HCT116 (cell line): ENCODE measurements around the gene FKBP6.

Experiments
- EZH2 ChIP-seq: fragments of 200-600 bp; sonication (generic); IDR thresholded peaks from 2 replicates; pipeline ENCODE4 v1.6.1; 2017; ENCODE audit warnings: antibody characterized with exemption, mixed run types
- EZH2phosphoT487 ChIP-seq: fragments of 200-600 bp; IDR thresholded peaks from 2 replicates; pipeline ENCODE4 v1.6.1; 2018; ENCODE audit warnings: antibody characterized with exemption, borderline replicate concordance
- POLR2A ChIP-seq: IDR thresholded peaks from 2 replicates; pipeline ENCODE4 v1.7.0; 2011; ENCODE audit warnings: borderline replicate concordance; ENCODE audit not compliant: insufficient read depth, insufficient read length; ENCODE audit errors: extremely low read depth
- POLR2AphosphoS5 ChIP-seq: IDR thresholded peaks from 2 replicates; pipeline ENCODE4 v1.6.1; 2011; ENCODE audit warnings: mild to moderate bottlenecking, low read depth, low read length, moderate library complexity
- SP1 ChIP-seq: IDR thresholded peaks from 2 replicates; pipeline ENCODE4 v1.6.1; 2012; ENCODE audit warnings: low read depth
- SRF ChIP-seq: IDR thresholded peaks from 2 replicates; pipeline ENCODE4 v1.6.1; 2012; ENCODE audit warnings: low read depth
- TCF7L2 ChIP-seq: IDR thresholded peaks from 2 replicates; pipeline ENCODE4 v1.7.0; 2011; ENCODE audit warnings: borderline replicate concordance, inconsistent platforms; ENCODE audit not compliant: insufficient read depth, insufficient read length; ENCODE audit errors: extremely low read depth
- YY1 ChIP-seq: IDR thresholded peaks from 2 replicates; pipeline ENCODE4 v1.6.1; 2011; ENCODE audit warnings: low read length, low read depth, moderate library complexity, mild to moderate bottlenecking; ENCODE audit not compliant: insufficient replicate concordance; ENCODE audit errors: extremely low read depth
- ZFX ChIP-seq: fragments of 450-650 bp; IDR thresholded peaks from 2 replicates; pipeline ENCODE4 v1.6.1; 2017
- ZNF274 ChIP-seq: fragments of 200-500 bp; sonication (Bioruptor generic); IDR thresholded peaks from 2 replicates; pipeline ENCODE4 v1.6.1; 2014; ENCODE audit warnings: mild to moderate bottlenecking, low read depth, low read length, inconsistent platforms
- TF ChIP-seq, protein P1 (sequence below): IDR thresholded peaks from 2 replicates; pipeline ENCODE4 v1.6.1; 2012; ENCODE audit warnings: low read depth
- TF ChIP-seq, protein P2 (sequence below), 3 experiments: fragments of 200-600 bp in 1 of 3; sonication (generic) in 1 of 3; IDR thresholded peaks in 2 of 3; conservative IDR thresholded peaks in 1 of 3; 2 replicates each; pipeline ENCODE4 v1.5.1; 2012 to 2017; ENCODE audit warnings: low read depth in 2 of 3, low read length in 2 of 3, antibody characterized with exemption in 1 of 3, borderline replicate concordance in 1 of 3, control low read depth in 1 of 3, mild to moderate bottlenecking in 1 of 3, mixed read lengths in 1 of 3, mixed run types in 1 of 3, moderate library complexity in 1 of 3; ENCODE audit not compliant: insufficient read depth in 1 of 3
- TF ChIP-seq, protein P3 (sequence below): IDR thresholded peaks from 2 replicates; pipeline ENCODE4 v1.6.1; 2012
- TF ChIP-seq, protein P4 (sequence below): IDR thresholded peaks from 2 replicates; pipeline ENCODE4 v1.6.1; 2011; ENCODE audit warnings: mild to moderate bottlenecking, low read length, moderate library complexity; ENCODE audit not compliant: insufficient replicate concordance; ENCODE audit errors: extremely low read depth

DNA sequence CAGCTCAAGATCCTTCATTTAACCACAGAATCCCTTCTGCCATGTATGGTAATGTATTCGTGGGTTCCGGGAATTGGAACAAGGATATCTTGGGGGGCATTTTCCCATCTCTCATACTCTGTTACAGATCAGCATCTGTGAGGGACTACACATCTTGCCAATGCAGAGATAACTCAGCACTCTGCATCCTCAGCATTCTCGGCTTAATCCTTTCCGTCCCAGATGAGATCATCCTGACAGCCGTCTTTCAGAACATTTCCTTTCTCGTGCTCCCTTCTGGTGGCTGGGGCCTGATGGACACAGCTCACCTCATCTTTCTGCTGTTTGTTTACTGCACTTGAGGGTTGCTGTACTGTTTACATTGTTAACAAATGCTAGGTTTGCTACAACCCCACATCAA, 25.3 kb downstream of the FKBP6 start:
- TF ChIP-seq POLR2A (no peak), EZH2 (no peak), POLR2AphosphoS5 (no peak), SP1 (no peak), TCF7L2 (no peak), ZNF274 (no peak), EZH2phosphoT487 (no peak), YY1 (no peak), ZFX (no peak), SRF (no peak)
- TF ChIP-seq, protein P1, sequence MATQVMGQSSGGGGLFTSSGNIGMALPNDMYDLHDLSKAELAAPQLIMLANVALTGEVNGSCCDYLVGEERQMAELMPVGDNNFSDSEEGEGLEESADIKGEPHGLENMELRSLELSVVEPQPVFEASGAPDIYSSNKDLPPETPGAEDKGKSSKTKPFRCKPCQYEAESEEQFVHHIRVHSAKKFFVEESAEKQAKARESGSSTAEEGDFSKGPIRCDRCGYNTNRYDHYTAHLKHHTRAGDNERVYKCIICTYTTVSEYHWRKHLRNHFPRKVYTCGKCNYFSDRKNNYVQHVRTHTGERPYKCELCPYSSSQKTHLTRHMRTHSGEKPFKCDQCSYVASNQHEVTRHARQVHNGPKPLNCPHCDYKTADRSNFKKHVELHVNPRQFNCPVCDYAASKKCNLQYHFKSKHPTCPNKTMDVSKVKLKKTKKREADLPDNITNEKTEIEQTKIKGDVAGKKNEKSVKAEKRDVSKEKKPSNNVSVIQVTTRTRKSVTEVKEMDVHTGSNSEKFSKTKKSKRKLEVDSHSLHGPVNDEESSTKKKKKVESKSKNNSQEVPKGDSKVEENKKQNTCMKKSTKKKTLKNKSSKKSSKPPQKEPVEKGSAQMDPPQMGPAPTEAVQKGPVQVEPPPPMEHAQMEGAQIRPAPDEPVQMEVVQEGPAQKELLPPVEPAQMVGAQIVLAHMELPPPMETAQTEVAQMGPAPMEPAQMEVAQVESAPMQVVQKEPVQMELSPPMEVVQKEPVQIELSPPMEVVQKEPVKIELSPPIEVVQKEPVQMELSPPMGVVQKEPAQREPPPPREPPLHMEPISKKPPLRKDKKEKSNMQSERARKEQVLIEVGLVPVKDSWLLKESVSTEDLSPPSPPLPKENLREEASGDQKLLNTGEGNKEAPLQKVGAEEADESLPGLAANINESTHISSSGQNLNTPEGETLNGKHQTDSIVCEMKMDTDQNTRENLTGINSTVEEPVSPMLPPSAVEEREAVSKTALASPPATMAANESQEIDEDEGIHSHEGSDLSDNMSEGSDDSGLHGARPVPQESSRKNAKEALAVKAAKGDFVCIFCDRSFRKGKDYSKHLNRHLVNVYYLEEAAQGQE: no peak
- TF ChIP-seq, protein P2, sequence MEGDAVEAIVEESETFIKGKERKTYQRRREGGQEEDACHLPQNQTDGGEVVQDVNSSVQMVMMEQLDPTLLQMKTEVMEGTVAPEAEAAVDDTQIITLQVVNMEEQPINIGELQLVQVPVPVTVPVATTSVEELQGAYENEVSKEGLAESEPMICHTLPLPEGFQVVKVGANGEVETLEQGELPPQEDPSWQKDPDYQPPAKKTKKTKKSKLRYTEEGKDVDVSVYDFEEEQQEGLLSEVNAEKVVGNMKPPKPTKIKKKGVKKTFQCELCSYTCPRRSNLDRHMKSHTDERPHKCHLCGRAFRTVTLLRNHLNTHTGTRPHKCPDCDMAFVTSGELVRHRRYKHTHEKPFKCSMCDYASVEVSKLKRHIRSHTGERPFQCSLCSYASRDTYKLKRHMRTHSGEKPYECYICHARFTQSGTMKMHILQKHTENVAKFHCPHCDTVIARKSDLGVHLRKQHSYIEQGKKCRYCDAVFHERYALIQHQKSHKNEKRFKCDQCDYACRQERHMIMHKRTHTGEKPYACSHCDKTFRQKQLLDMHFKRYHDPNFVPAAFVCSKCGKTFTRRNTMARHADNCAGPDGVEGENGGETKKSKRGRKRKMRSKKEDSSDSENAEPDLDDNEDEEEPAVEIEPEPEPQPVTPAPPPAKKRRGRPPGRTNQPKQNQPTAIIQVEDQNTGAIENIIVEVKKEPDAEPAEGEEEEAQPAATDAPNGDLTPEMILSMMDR (IDR thresholded peaks at IDR 0.05 in 2 of 3, conservative IDR thresholded peaks at IDR 0.05 in 1 of 3; ENCODE audit: borderline replicate concordance in 1 of 3, insufficient read depth in 1 of 3, low read depth in 2 of 3, low read length in 2 of 3): no peak
- TF ChIP-seq, protein P3, sequence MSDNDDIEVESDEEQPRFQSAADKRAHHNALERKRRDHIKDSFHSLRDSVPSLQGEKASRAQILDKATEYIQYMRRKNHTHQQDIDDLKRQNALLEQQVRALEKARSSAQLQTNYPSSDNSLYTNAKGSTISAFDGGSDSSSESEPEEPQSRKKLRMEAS: no peak
- TF ChIP-seq, protein P4, sequence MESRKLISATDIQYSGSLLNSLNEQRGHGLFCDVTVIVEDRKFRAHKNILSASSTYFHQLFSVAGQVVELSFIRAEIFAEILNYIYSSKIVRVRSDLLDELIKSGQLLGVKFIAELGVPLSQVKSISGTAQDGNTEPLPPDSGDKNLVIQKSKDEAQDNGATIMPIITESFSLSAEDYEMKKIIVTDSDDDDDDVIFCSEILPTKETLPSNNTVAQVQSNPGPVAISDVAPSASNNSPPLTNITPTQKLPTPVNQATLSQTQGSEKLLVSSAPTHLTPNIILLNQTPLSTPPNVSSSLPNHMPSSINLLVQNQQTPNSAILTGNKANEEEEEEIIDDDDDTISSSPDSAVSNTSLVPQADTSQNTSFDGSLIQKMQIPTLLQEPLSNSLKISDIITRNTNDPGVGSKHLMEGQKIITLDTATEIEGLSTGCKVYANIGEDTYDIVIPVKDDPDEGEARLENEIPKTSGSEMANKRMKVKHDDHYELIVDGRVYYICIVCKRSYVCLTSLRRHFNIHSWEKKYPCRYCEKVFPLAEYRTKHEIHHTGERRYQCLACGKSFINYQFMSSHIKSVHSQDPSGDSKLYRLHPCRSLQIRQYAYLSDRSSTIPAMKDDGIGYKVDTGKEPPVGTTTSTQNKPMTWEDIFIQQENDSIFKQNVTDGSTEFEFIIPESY: no peak
